Memory B cell (primary cell): ENCODE measurements around the gene MLXIPL.
"Not testable (repeated sequence)": the region's sequence is repeated elsewhere in the genome, so short reads cannot be mapped to it uniquely, and the experiment has no call there.

Experiments used
- ATAC-seq: fragments of 150-1000 bp; cut with Tn5 transposase; 2 replicates; pipeline ENCODE4 v1.10.0; 2021; ENCODE audit warnings: low read depth, mild to moderate bottlenecking, moderate library complexity
- DNase-seq, 2 donors: peaks; one replicate each; pipeline ENCODE4 v3.0.0; 2022; ENCODE audit warnings: low spot score in 2 of 2
- H3K27ac Mint-ChIP-seq: one replicate; pipeline ENCODE4 v1.8.0; 2022; ENCODE audit warnings: mild to moderate bottlenecking, moderate library complexity, mixed read lengths
- H3K27me3 Mint-ChIP-seq: one replicate; pipeline ENCODE4 v1.8.0; 2022; ENCODE audit warnings: mixed read lengths
- H3K36me3 Mint-ChIP-seq: one replicate; pipeline ENCODE4 v1.8.0; 2022; ENCODE audit warnings: mild to moderate bottlenecking, mixed read lengths
- H3K4me1 Mint-ChIP-seq: one replicate; pipeline ENCODE4 v1.8.0; 2022; ENCODE audit warnings: mixed read lengths
- H3K4me3 Mint-ChIP-seq: one replicate; pipeline ENCODE4 v1.8.0; 2022; ENCODE audit warnings: mild to moderate bottlenecking, moderate library complexity, mixed read lengths
- H3K9me3 Mint-ChIP-seq: one replicate; pipeline ENCODE4 v1.8.0; 2022; ENCODE audit warnings: mixed read lengths

The MLXIPL gene

GRCh38 chr7:73596191-73597065 is 27.9 kb downstream of the MLXIPL start:
- no peaks in the 10 kb centered on the region for H3K4me1 Mint-ChIP-seq
- no peak overlapping the region for H3K4me3 Mint-ChIP-seq
- ATAC-seq (no peak), DNase-seq (no peak)
- no peaks in the 10 kb centered on the region for H3K9me3 Mint-ChIP-seq
- H3K27ac Mint-ChIP-seq, result no peak overlapping the region
- peaks cover 2% of the 10 kb centered on the region for H3K36me3 Mint-ChIP-seq
- H3K27me3 Mint-ChIP-seq, result peaks cover 22% of the 10 kb centered on the region

GRCh38 chr7:73595358-73595757 is 29.0 kb downstream of the MLXIPL start:
- Mint-ChIP-seq H3K4me3 (no peak overlapping the region), H3K27ac (no peak overlapping the region), H3K27me3 (peaks cover 23% of the 10 kb centered on the region), H3K9me3 (no peaks in the 10 kb centered on the region), H3K36me3 (peaks cover 2% of the 10 kb centered on the region), H3K4me1 (no peaks in the 10 kb centered on the region)
- ATAC-seq, result no peak
- no peak for DNase-seq

- Mint-ChIP-seq H3K4me3 (no peak overlapping the region), H3K27me3 (peaks cover 14% of the 10 kb centered on the region), H3K4me1 (no peaks in the 10 kb centered on the region), H3K27ac (no peak overlapping the region), H3K36me3 (peaks cover 2% of the 10 kb centered on the region), H3K9me3 (no peaks in the 10 kb centered on the region)
- ATAC-seq (no peak), DNase-seq (no peak)
Measured at GRCh38 chr7:73593207-73594045, 30.9 kb downstream of the MLXIPL start.

GRCh38 chr7:73586911-73587310 is 37.4 kb downstream of the MLXIPL start:
- no peak for DNase-seq
- Mint-ChIP-seq H3K4me1 (peaks cover 6% of the 10 kb centered on the region), H3K9me3 (no peaks in the 10 kb centered on the region), H3K27ac (no peak overlapping the region), H3K4me3 (no peak overlapping the region), H3K27me3 (peaks cover 3% of the 10 kb centered on the region), H3K36me3 (no peaks in the 10 kb centered on the region)
- no peak for ATAC-seq

- Mint-ChIP-seq H3K36me3 (no peaks in the 10 kb centered on the region), H3K27ac (no peak overlapping the region), H3K27me3 (no peaks in the 10 kb centered on the region), H3K4me3 (no peak overlapping the region), H3K9me3 (no peaks in the 10 kb centered on the region), H3K4me1 (peaks cover 6% of the 10 kb centered on the region)
- no peak for DNase-seq
- ATAC-seq, result no peak
Measured at GRCh38 chr7:73585196-73585595, 39.1 kb downstream of the MLXIPL start.

GRCh38 chr7:73582664-73583202 is 41.6 kb downstream of the MLXIPL start:
- no peak for ATAC-seq

GRCh38 chr7:73581006-73581405 is 43.3 kb downstream of the MLXIPL start:
- H3K4me1 Mint-ChIP-seq, result peaks cover 16% of the 10 kb centered on the region
- DNase-seq, H3K36me3 Mint-ChIP-seq, H3K9me3 Mint-ChIP-seq, H3K27me3 Mint-ChIP-seq, H3K4me3 Mint-ChIP-seq, H3K27ac Mint-ChIP-seq, ATAC-seq: not testable (repeated sequence)

More at GRCh38 chr7:73582664-73583202, 41.6 kb downstream of the MLXIPL start:
- H3K9me3 Mint-ChIP-seq, result no peaks in the 10 kb centered on the region
- H3K36me3 Mint-ChIP-seq, result no peaks in the 10 kb centered on the region
- no peaks in the 10 kb centered on the region for H3K27me3 Mint-ChIP-seq
- H3K4me1 Mint-ChIP-seq, result peaks cover 10% of the 10 kb centered on the region
- no peak for DNase-seq
- no peak overlapping the region for H3K27ac Mint-ChIP-seq
- H3K4me3 Mint-ChIP-seq, result no peak overlapping the region

- H3K4me3 Mint-ChIP-seq, result peak within 1 kb of the TSS; percentile 91
- H3K36me3 Mint-ChIP-seq, result peaks cover 3% of the 10 kb centered on the region
- no peaks in the 10 kb centered on the region for H3K9me3 Mint-ChIP-seq
- peak; percentile 84 for ATAC-seq
- peaks cover 18% of the 10 kb centered on the region for H3K4me1 Mint-ChIP-seq
- H3K27ac Mint-ChIP-seq, result peak within 1 kb of the TSS; percentile 93
- DNase-seq, result peak; percentile 97 to 99
- H3K27me3 Mint-ChIP-seq, result no peaks in the 10 kb centered on the region
Measured at GRCh38 chr7:73578342-73579128, 45.8 kb downstream of the MLXIPL start, which contains the start of gene TBL2. Gene TBL2 (minus strand): TSS chr7:73578579. CDS start chr7:73578549, 30 bp downstream.

- peak overlapping the region; percentile 93 for H3K27ac Mint-ChIP-seq
- H3K9me3 Mint-ChIP-seq, result no peaks in the 10 kb centered on the region
- no peak for DNase-seq
- no peak for ATAC-seq
- H3K4me1 Mint-ChIP-seq, result peaks cover 18% of the 10 kb centered on the region
- H3K36me3 Mint-ChIP-seq, result peaks cover 3% of the 10 kb centered on the region
- H3K4me3 Mint-ChIP-seq, result peak overlapping the region; percentile 91
- no peaks in the 10 kb centered on the region for H3K27me3 Mint-ChIP-seq
Measured at GRCh38 chr7:73577627-73578341, 46.5 kb downstream of the MLXIPL start.

- Mint-ChIP-seq H3K9me3 (no peaks in the 10 kb centered on the region), H3K27me3 (no peaks in the 10 kb centered on the region), H3K4me3 (no peak overlapping the region), H3K4me1 (peaks cover 13% of the 10 kb centered on the region), H3K36me3 (peaks cover 21% of the 10 kb centered on the region), H3K27ac (no peak overlapping the region)
- no peak for DNase-seq
- no peak for ATAC-seq
Measured at GRCh38 chr7:73573791-73574190, 50.5 kb downstream of the MLXIPL start.

- Mint-ChIP-seq H3K4me3 (no peak overlapping the region), H3K27ac (no peak overlapping the region), H3K27me3 (no peaks in the 10 kb centered on the region), H3K9me3 (no peaks in the 10 kb centered on the region), H3K4me1 (peaks cover 13% of the 10 kb centered on the region), H3K36me3 (peaks cover 21% of the 10 kb centered on the region)
- DNase-seq (no peak), ATAC-seq (no peak)
Measured at GRCh38 chr7:73573276-73573675, 51.0 kb downstream of the MLXIPL start.

GRCh38 chr7:73572767-73573186 is 51.5 kb downstream of the MLXIPL start:
- H3K4me1 Mint-ChIP-seq, result peaks cover 11% of the 10 kb centered on the region
- H3K9me3 Mint-ChIP-seq, result no peaks in the 10 kb centered on the region
- no peak overlapping the region for H3K27ac Mint-ChIP-seq
- peaks cover 21% of the 10 kb centered on the region for H3K36me3 Mint-ChIP-seq
- DNase-seq (no peak), ATAC-seq (no peak)
- no peaks in the 10 kb centered on the region for H3K27me3 Mint-ChIP-seq
- H3K4me3 Mint-ChIP-seq, result no peak overlapping the region

GRCh38 chr7:73570977-73571376 is 53.3 kb downstream of the MLXIPL start:
- Mint-ChIP-seq H3K4me1 (peaks cover 9% of the 10 kb centered on the region), H3K36me3 (peaks cover 21% of the 10 kb centered on the region), H3K27ac (no peak overlapping the region), H3K9me3 (no peaks in the 10 kb centered on the region), H3K4me3 (no peak overlapping the region), H3K27me3 (no peaks in the 10 kb centered on the region)
- DNase-seq, result no peak
- no peak for ATAC-seq
